A549 (cell line): ENCODE data around the gene CALHM6. TPM values are rescaled to one million over a fixed set of nuclear protein-coding genes. Genes with fewer than 3 reads are reported as not detected.

Experiments used
- ATAC-seq, 2 experiments: fragments of 200-7000 bp in 1 of 2; fragments of >200 bp in 1 of 2; cut with Nextera tagmentation in 1 of 2; cut with Tn5 transposase in 1 of 2; 3 replicates each; pipeline versions ENCODE4 v1.8.0 to v1.9.1; 2018 to 2020; ENCODE audit warnings: mild to moderate bottlenecking in 1 of 2, moderate library complexity in 1 of 2
- CTCF ChIA-PET: fragments of 300-600 bp; sonication (Branson Sonifier 250); formaldehyde crosslinking; extraction: SDS; loops from one replicate; lab custom pipeline; 2021; ENCODE audit warnings: antibody characterized with exemption, inconsistent platforms; lab: Yijun Ruan, JAX
- POLR2A ChIA-PET: fragments of 350-600 bp; formaldehyde crosslinking; extraction: SDS; loops from one replicate; lab custom pipeline; 2021; ENCODE audit warnings: antibody characterized with exemption, inconsistent platforms; lab: Yijun Ruan, JAX
- DNase-seq, 2 experiments: peaks; one replicate each; pipeline versions ENCODE4 v3.0.0 to v3.0.0-alpha.2; 2011 to 2016; ENCODE audit warnings: low read depth in 1 of 2, low spot score in 1 of 2
- FAIRE-seq: peaks from 2 replicates; lab custom pipeline; 2011; peaks lifted over from hg19 to GRCh38; lab: Jason Lieb, UNC
- H3K27ac ChIP-seq, 2 experiments: fragments of >200 bp; sonication (Bioruptor Twin); formaldehyde crosslinking; 3 replicates each; pipeline ENCODE4 v1.5.1; 2016 to 2017
- H3K4me1 ChIP-seq: fragments of >200 bp; sonication (Bioruptor Twin); formaldehyde crosslinking; 3 replicates; pipeline ENCODE4 v1.6.1; 2016
- H3K4me2 ChIP-seq: fragments of >200 bp; sonication (Bioruptor Twin); formaldehyde crosslinking; 3 replicates; pipeline ENCODE4 v1.6.1; 2016
- H3K4me3 ChIP-seq: fragments of >200 bp; sonication (Bioruptor Twin); formaldehyde crosslinking; 3 replicates; pipeline ENCODE4 v1.5.1; 2016
- H3K9me3 ChIP-seq: fragments of >200 bp; sonication (Bioruptor Twin); formaldehyde crosslinking; 3 replicates; pipeline ENCODE4 v1.6.1; 2016
- ATOH8 ChIP-seq: fragments of 250-450 bp; sonication (Bioruptor Pico); IDR thresholded peaks from 2 replicates; pipeline ENCODE4 v1.5.0; 2020; ENCODE audit warnings: low read depth, mild to moderate bottlenecking, moderate library complexity
- CEBPB ChIP-seq, 2 experiments: fragments of >200 bp in 1 of 2; sonication (Bioruptor Twin) in 1 of 2; formaldehyde crosslinking in 1 of 2; IDR thresholded peaks; 2 replicates each; pipeline ENCODE4 v1.6.1; 2012 to 2016
- FOSB ChIP-seq: fragments of 250-450 bp; sonication (Bioruptor Pico); IDR thresholded peaks from 2 replicates; pipeline ENCODE4 v1.5.0; 2020; ENCODE audit warnings: mild to moderate bottlenecking, moderate library complexity
- GATA3 ChIP-seq: IDR thresholded peaks from 2 replicates; pipeline ENCODE4 v1.6.1; 2012; ENCODE audit warnings: borderline replicate concordance
- HOXB13 ChIP-seq: fragments of 250-450 bp; sonication (Bioruptor Pico); IDR thresholded peaks from 2 replicates; pipeline ENCODE4 v1.5.0; 2020; ENCODE audit warnings: low read depth, mild to moderate bottlenecking, moderate library complexity
- JUN ChIP-seq, 2 experiments: fragments of >200 bp; sonication (Bioruptor Twin); formaldehyde crosslinking; IDR thresholded peaks; 2 replicates in 1 of 2; 3 replicates in 1 of 2; pipeline ENCODE4 v1.6.1; 2016 to 2017
- JUNB ChIP-seq: fragments of >200 bp; sonication (Bioruptor Twin); formaldehyde crosslinking; IDR thresholded peaks from 2 replicates; pipeline ENCODE4 v1.6.1; 2016
- KDM5A ChIP-seq: fragments of 200-600 bp; sonication (generic); IDR thresholded peaks from 2 replicates; pipeline ENCODE4 v1.6.1; 2016; ENCODE audit warnings: antibody characterized with exemption, mild to moderate bottlenecking
- NR3C1 ChIP-seq: fragments of >200 bp; sonication (Bioruptor Twin); formaldehyde crosslinking; IDR thresholded peaks from 3 replicates; pipeline ENCODE4 v1.6.1; 2017
- PHF8 ChIP-seq: fragments of 200-600 bp; sonication (generic); IDR thresholded peaks from 2 replicates; pipeline ENCODE4 v1.6.1; 2016; ENCODE audit warnings: low read depth, mild to moderate bottlenecking, antibody characterized with exemption, moderate library complexity, borderline replicate concordance
- POLR2A ChIP-seq: IDR thresholded peaks from 2 replicates; pipeline ENCODE4 v1.6.1; 2012; ENCODE audit warnings: mild to moderate bottlenecking, low read length
- RAD21 ChIP-seq, 2 experiments: fragments of >200 bp in 1 of 2; sonication (Bioruptor Twin) in 1 of 2; formaldehyde crosslinking in 1 of 2; IDR thresholded peaks in 1 of 2; conservative IDR thresholded peaks in 1 of 2; 2 replicates in 1 of 2; 3 replicates in 1 of 2; pipeline ENCODE4 v1.6.1; 2012 to 2018; ENCODE audit warnings: inconsistent platforms in 1 of 2
- REST ChIP-seq: fragments of 200-600 bp; sonication (generic); IDR thresholded peaks from 2 replicates; pipeline ENCODE4 v1.6.1; 2016; ENCODE audit warnings: antibody characterized with exemption, mild to moderate bottlenecking, moderate library complexity
- RNF2 ChIP-seq: fragments of 200-600 bp; sonication (generic); IDR thresholded peaks from 2 replicates; pipeline ENCODE4 v1.6.1; 2016; ENCODE audit warnings: low read depth, mild to moderate bottlenecking, antibody characterized with exemption, moderate library complexity, borderline replicate concordance
- TFCP2L1 ChIP-seq: fragments of 250-450 bp; sonication (Bioruptor Pico); IDR thresholded peaks from 2 replicates; pipeline ENCODE4 v1.5.0; 2021; ENCODE audit warnings: mild to moderate bottlenecking
- TP53 ChIP-seq: fragments of 250-450 bp; sonication (Bioruptor Pico); IDR thresholded peaks from 2 replicates; pipeline ENCODE4 v1.5.0; 2021; ENCODE audit warnings: mild to moderate bottlenecking, moderate library complexity
- USF2 ChIP-seq: fragments of 450-650 bp; IDR thresholded peaks from 2 replicates; pipeline ENCODE4 v1.6.1; 2014; ENCODE audit warnings: antibody characterized with exemption
- ZC3H11A ChIP-seq: fragments of 450-650 bp; IDR thresholded peaks from 2 replicates; pipeline ENCODE4 v1.6.1; 2014; ENCODE audit warnings: antibody characterized with exemption, mild to moderate bottlenecking
- ZFP36 ChIP-seq: fragments of 450-650 bp; IDR thresholded peaks from 2 replicates; pipeline ENCODE4 v1.6.1; 2014; ENCODE audit warnings: borderline replicate concordance; ENCODE audit not compliant: partially characterized antibody
- ZNF302 ChIP-seq: fragments of 250-450 bp; sonication (Bioruptor Pico); IDR thresholded peaks from 2 replicates; pipeline ENCODE4 v1.9.0; 2021; ENCODE audit warnings: inconsistent platforms, mild to moderate bottlenecking, moderate library complexity
- ZSCAN20 ChIP-seq: fragments of 250-450 bp; sonication (Bioruptor Pico); IDR thresholded peaks from 2 replicates; pipeline ENCODE4 v1.8.0; 2022; ENCODE audit warnings: mild to moderate bottlenecking, moderate library complexity
- WGBS: methylation state at CpG from one replicate; pipeline ENCODE4 v1.1.6; 2017; ENCODE audit errors: missing lambda C conversion rate; 5-methylcytosine and 5-hydroxymethylcytosine counted together
- polyA plus RNA-seq, 4 experiments: library from polyadenylated mRNA; depleted of rRNA in 3 of 4; stranded (reverse); fragments of >200 nt; fragmentation: RNase III in 1 of 4; extraction: RNeasy Plus Mini Kit Qiagen cat#74134 plus additional on column Dnase treatment in 1 of 4; gene quantifications; 2 replicates in 3 of 4; 3 replicates in 1 of 4; pipeline ENCODE4 v1.2.3, GENCODE V29; 2011 to 2017
- TF ChIP-seq, protein P1 (sequence below): IDR thresholded peaks from 2 replicates; pipeline ENCODE4 v1.6.1; 2012
- TF ChIP-seq, protein P2 (sequence below): fragments of >200 bp; sonication (Bioruptor Twin); formaldehyde crosslinking; IDR thresholded peaks from 3 replicates; pipeline ENCODE4 v1.5.1; 2016
- TF ChIP-seq, protein P3 (sequence below): IDR thresholded peaks from 2 replicates; pipeline ENCODE4 v1.6.1; 2012

The CALHM6 gene
- polyA plus RNA-seq, 2 of the 4 experiments (the other 2 are of a cell fraction), result 0.31 TPM; not detected in 1

DNA sequence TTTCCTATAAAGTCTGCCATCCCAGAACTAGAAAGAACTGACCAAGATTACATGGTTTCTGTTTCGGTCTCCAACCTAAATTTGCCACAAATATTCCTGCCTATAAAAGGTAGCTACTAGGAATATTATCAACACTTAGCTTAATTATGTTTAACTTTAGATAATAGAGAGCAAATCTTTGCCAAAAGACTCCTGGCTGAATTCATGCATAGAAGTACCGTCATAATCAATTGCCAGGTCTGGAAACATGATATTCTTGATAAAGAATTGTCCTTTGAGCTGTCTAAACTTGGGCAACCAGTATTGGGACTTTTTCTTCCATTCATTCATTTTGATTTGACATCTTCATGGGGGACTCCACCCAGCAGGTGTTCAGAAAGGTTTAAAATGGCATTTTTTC, 22.4 kb downstream of the CALHM6 start:
- Histone ChIP-seq H3K4me2 (no peak overlapping the region), H3K4me1 (no peaks in the 10 kb centered on the region), H3K4me3 (no peak overlapping the region)
- ATAC-seq (no peak), DNase-seq (no peak)
- WGBS, result 26% methylated on average over 2 of the region's 2 CpGs
- TF ChIP-seq ATOH8 (no peak), ZFP36 (no peak), REST (no peak), JUNB (no peak), HOXB13 (CRISPR knock-in tag) (no peak), KDM5A (no peak), CEBPB (IDR thresholded peaks at IDR 0.05) (no peak), RNF2 (no peak), ZSCAN20 (CRISPR knock-in tag) (no peak), FOSB (CRISPR knock-in tag) (no peak), PHF8 (no peak)
- TF ChIP-seq, protein P1, sequence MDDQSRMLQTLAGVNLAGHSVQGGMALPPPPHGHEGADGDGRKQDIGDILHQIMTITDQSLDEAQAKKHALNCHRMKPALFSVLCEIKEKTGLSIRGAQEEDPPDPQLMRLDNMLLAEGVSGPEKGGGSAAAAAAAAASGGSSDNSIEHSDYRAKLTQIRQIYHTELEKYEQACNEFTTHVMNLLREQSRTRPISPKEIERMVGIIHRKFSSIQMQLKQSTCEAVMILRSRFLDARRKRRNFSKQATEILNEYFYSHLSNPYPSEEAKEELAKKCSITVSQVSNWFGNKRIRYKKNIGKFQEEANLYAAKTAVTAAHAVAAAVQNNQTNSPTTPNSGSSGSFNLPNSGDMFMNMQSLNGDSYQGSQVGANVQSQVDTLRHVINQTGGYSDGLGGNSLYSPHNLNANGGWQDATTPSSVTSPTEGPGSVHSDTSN, result no peak
- TF ChIP-seq, protein P2, sequence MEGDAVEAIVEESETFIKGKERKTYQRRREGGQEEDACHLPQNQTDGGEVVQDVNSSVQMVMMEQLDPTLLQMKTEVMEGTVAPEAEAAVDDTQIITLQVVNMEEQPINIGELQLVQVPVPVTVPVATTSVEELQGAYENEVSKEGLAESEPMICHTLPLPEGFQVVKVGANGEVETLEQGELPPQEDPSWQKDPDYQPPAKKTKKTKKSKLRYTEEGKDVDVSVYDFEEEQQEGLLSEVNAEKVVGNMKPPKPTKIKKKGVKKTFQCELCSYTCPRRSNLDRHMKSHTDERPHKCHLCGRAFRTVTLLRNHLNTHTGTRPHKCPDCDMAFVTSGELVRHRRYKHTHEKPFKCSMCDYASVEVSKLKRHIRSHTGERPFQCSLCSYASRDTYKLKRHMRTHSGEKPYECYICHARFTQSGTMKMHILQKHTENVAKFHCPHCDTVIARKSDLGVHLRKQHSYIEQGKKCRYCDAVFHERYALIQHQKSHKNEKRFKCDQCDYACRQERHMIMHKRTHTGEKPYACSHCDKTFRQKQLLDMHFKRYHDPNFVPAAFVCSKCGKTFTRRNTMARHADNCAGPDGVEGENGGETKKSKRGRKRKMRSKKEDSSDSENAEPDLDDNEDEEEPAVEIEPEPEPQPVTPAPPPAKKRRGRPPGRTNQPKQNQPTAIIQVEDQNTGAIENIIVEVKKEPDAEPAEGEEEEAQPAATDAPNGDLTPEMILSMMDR, result no peak
- TF ChIP-seq, all 56 proteins: peak for 0
- POLR2A ChIA-PET, result no interaction called here
- CTCF ChIA-PET, result interaction anchor here (0.6 kb wide), 1 partner anchor 17 kb away, joined by 3 read pairs; no protein-coding TSS in a partner anchor
- no peaks in the 10 kb centered on the region for H3K9me3 ChIP-seq
- H3K27ac ChIP-seq, result no peak overlapping the region
- no peak for FAIRE-seq

GRCh38 chr6:116485559-116486184, 24.5 kb downstream of the CALHM6 start:
- Histone ChIP-seq H3K9me3 (no peaks in the 10 kb centered on the region), H3K4me3 (no peak overlapping the region), H3K4me2 (no peak overlapping the region), H3K4me1 (no peaks in the 10 kb centered on the region), H3K27ac (no peak overlapping the region)
- FAIRE-seq (no peak), DNase-seq (no peak), ATAC-seq (no peak)
- POLR2A ChIA-PET, result no interaction called here
- CTCF ChIA-PET, result interaction anchor here (1.1 kb wide), 1 partner anchor 11 kb away, joined by 4 read pairs; no protein-coding TSS in a partner anchor
- 42% methylated on average over 5 of the region's 5 CpGs for WGBS
- no peak for TF ChIP-seq TP53 (CRISPR knock-in tag)
- TF ChIP-seq HOXB13 (CRISPR knock-in tag), result no peak
- no peak for TF ChIP-seq ZC3H11A
- TF ChIP-seq REST, result no peak
- TF ChIP-seq ZFP36, result no peak
- no peak for TF ChIP-seq KDM5A
- TF ChIP-seq CEBPB (IDR thresholded peaks at IDR 0.05), result no peak
- TF ChIP-seq ZSCAN20 (CRISPR knock-in tag), result no peak
- no peak for TF ChIP-seq GATA3
- TF ChIP-seq USF2, result no peak
- no peak for TF ChIP-seq TFCP2L1 (CRISPR knock-in tag)
- no peak for TF ChIP-seq POLR2A
- no peak for TF ChIP-seq ZNF302 (CRISPR knock-in tag)
- no peak for TF ChIP-seq FOSB (CRISPR knock-in tag)
- no peak for TF ChIP-seq NR3C1
- TF ChIP-seq, protein P3, sequence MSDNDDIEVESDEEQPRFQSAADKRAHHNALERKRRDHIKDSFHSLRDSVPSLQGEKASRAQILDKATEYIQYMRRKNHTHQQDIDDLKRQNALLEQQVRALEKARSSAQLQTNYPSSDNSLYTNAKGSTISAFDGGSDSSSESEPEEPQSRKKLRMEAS, result no peak
- TF ChIP-seq JUN (IDR thresholded peaks at IDR 0.05), result no peak
- TF ChIP-seq RAD21 (conservative IDR thresholded peaks at IDR 0.05 in 1 of 2, IDR thresholded peaks at IDR 0.05 in 1 of 2), result no peak
